Endometrial microvascular endothelial cells (primary cell): Measurements from ENCODE around the gene PAPLN. TPM values are rescaled to one million over a fixed set of nuclear protein-coding genes. Genes with fewer than 3 reads are reported as not detected.

Experiments
- in situ Hi-C: cut with HindIII; loops from 2 replicates; pipeline ENCODE4 v1.10.0; 2017; ENCODE audit warnings: low sequenced_read_pairs, low pct_unique_long_range_greater_than_20kb; ENCODE audit errors: inconsistent ontology term
- total RNA-seq: library from RNA; depleted of rRNA; stranded (reverse); fragments of >200 nt; gene quantifications from one replicate; pipeline ENCODE4 v1.2.3, GENCODE V29; 2015; ENCODE audit errors: inconsistent ontology term

The PAPLN gene
- total RNA-seq, 1 donor from 2014 or later, result 3.4 TPM

- in situ Hi-C loops, result no loop called here
Measured at GRCh38 chr14:73241481-73242165, 4.3 kb downstream of the PAPLN start.

DNA sequence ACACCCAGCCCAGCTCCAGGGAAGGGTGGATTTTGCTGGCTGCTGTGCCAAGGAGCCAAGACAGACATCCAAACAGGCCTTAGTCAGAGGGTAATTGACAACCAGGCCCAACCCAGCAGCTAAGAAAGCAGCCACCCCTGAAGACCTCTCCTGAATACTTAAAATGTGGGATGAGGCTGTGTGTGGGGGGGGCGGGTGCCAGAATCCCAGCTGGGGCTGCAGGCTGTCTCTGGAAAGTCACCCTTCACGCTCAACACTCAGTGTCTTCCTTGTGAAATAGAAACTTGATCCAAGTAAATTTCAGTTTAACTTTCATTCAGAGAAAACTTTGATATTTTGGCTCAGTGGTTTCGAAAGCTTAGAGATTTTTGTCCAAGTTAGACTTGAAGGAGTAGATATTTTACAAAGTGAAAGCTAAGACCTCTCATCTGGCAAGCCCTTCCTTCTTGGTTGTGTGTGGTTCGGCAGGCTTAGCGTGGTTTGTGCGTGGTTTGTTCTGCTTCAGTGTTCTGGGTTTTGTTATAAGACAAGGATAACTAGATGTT lies 5.1 kb downstream of the PAPLN start:
- in situ Hi-C loops, result no loop called here

DNA sequence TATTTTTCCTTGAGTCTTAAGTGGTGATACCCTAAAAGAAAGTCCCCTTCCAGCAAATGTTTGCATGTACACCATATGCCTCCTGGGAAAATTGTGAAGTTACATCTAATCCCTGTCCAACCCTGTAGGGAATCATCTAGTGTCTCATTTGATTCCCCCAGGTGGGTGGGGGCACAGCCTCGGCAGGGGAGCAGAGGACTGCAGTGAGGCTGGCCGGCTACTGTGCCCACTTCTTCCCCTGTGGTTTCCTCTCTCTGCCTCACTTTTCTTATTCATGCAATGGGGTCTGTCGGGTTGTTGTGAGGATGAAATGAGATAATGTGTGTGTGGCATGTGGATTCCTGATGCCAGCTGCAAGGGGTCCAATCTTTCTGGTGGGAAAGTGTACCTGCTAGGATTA lies 6.0 kb downstream of the PAPLN start:
- in situ Hi-C loops, result no loop called here

- in situ Hi-C loops, result no loop called here
Measured at GRCh38 chr14:73243748-73244147, 6.4 kb downstream of the PAPLN start.

- in situ Hi-C loops, result no loop called here
Measured at GRCh38 chr14:73244541-73245290, 7.4 kb downstream of the PAPLN start.

- in situ Hi-C loops, result no loop called here
Measured at GRCh38 chr14:73245480-73246325, 8.4 kb downstream of the PAPLN start.

- in situ Hi-C loops, result no loop called here
Measured at GRCh38 chr14:73246387-73247150, 9.3 kb downstream of the PAPLN start.

- in situ Hi-C loops, result no loop called here
Measured at GRCh38 chr14:73248108-73248868, 11.0 kb downstream of the PAPLN start.

- in situ Hi-C loops, result no loop called here
Measured at GRCh38 chr14:73249108-73249507, 11.8 kb downstream of the PAPLN start.

GRCh38 chr14:73249564-73250316 lies 12.4 kb downstream of the PAPLN start:
- in situ Hi-C loops, result no loop called here

DNA sequence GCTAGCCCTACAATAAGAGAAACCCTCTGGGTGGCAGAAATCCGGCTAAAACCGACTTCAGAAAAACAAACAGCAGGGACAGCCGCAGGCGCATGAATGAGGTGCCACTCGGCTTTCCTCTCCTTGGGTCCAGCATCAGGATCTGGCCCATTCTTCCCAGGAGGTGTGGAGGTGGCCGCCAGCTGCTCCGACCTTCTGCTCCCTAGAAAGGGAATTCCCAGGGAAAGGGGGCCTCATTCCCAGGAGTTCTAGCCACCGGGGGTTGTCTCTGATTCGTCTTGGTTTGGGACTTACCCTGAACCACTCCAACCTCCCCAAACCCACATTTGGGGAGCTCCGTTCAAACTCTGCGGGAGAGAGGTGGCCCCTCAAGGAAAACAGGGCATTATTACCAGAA lies 13.0 kb downstream of the PAPLN start:
- in situ Hi-C loops, result no loop called here

GRCh38 chr14:73250781-73251500 lies 13.6 kb downstream of the PAPLN start:
- in situ Hi-C loops, result no loop called here

DNA sequence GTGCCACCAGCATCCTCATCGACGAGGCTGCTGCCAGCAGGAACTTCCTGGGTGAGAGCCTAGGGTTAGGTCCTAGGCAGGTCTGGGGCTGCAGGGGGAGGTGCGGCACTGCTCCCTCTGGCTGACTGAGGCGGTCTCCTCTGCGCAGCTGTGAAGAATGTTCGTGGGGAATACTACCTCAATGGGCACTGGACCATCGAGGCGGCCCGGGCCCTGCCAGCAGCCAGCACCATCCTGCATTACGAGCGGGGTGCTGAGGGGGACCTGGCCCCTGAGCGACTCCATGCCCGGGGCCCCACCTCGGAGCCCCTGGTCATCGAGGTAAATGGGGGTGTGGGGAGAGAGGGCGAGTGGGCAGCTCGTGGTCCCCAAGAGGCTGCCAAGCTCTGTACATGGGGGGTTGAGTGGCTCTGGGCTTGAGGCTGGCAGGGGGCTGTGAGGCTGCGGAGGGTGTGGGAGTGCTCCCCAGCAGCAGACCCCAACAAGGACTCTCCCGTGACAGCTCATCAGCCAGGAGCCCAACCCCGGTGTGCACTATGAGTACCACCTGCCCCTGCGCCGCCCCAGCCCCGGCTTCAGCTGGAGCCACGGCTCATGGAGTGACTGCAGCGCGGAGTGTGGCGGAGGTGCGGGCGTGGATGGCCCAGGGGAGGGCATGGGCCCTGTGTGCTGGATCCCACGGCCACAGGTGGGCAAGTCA lies 14.4 kb downstream of the PAPLN start:
- in situ Hi-C loops, result no loop called here

GRCh38 chr14:73252491-73253322 lies 15.4 kb downstream of the PAPLN start:
- in situ Hi-C loops, result no loop called here

DNA sequence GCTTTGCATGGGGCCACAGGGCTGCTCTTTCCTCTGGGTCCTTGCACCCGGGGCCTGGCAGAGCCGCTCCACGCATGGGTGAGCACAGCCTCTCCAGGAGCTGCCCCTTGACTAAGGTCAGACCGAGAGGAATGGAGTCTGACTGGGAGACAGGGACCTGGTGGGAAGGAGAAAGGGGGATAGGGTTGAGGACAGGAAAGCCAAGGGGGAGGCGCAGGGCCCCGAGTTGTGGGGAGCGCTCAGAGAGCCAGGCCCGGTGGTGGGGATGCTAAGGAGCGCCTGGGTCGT lies 16.0 kb downstream of the PAPLN start:
- in situ Hi-C loops, result no loop called here

- in situ Hi-C loops, result no loop called here
Measured at GRCh38 chr14:73253721-73254120, 16.4 kb downstream of the PAPLN start.
